ENCODE data around the gene IHH.

The IHH gene

DNA sequence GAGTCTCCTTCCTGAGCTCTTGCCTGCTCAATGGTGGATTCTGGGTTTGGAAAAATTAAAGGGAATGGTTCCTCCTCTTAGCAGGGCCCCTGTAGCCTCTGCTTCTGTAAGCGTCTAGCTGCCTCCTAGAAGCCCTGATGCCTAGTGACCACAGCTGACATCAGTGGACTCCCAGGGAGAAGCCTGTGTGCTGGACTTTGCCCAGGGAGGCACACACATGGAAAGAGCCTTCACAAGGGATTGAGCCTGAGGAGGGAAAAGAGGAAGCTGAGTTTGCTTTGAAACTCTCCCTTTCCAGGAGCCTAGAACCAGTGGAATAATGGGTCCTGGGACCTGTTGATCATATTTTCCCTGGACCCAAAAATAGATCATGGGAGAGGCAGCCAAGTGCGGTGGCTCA lies 18.0 kb downstream of the IHH start:
- H3K27ac ChIP-seq, result no peak overlapping the region
- TF ChIP-seq, protein P1, sequence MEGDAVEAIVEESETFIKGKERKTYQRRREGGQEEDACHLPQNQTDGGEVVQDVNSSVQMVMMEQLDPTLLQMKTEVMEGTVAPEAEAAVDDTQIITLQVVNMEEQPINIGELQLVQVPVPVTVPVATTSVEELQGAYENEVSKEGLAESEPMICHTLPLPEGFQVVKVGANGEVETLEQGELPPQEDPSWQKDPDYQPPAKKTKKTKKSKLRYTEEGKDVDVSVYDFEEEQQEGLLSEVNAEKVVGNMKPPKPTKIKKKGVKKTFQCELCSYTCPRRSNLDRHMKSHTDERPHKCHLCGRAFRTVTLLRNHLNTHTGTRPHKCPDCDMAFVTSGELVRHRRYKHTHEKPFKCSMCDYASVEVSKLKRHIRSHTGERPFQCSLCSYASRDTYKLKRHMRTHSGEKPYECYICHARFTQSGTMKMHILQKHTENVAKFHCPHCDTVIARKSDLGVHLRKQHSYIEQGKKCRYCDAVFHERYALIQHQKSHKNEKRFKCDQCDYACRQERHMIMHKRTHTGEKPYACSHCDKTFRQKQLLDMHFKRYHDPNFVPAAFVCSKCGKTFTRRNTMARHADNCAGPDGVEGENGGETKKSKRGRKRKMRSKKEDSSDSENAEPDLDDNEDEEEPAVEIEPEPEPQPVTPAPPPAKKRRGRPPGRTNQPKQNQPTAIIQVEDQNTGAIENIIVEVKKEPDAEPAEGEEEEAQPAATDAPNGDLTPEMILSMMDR (IDR thresholded peaks at IDR 0.05), result no peak
- peaks cover 98% of the 10 kb centered on the region for H3K27me3 ChIP-seq
- no peaks in the 10 kb centered on the region for H3K4me1 ChIP-seq (ENCODE audit: control insufficient read depth in 1 of 2, insufficient read depth in 1 of 2, low read depth in 1 of 2, low read length in 1 of 2)
- H3K9me3 ChIP-seq, result no peaks in the 10 kb centered on the region
- no peak overlapping the region for H3K4me3 ChIP-seq (ENCODE audit: low read depth in 1 of 2, low read length in 1 of 2)
- H3K36me3 ChIP-seq, result no peaks in the 10 kb centered on the region

DNA sequence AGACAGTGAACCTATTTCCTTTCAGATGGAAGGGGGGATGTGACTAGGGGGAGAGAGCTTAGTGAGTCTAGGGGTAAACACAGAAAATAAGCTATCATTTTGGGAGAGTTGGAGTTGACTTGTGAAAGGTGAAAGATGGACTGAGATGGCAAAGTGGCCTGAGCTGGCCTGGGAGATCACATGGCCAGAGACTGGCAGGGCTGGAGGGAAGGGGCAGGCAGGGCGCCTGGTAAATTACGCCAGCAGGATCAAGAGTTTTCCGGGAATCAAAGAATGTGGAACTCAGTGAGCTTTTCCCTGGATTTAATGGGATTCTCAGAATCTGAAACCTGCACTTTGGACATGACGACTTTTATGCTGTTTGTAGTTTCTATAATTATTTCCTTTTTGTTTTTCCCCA lies 18.6 kb downstream of the IHH start:
- Histone ChIP-seq H3K9me3 (no peaks in the 10 kb centered on the region), H3K4me1 (ENCODE audit: control insufficient read depth in 1 of 2, insufficient read depth in 1 of 2, low read depth in 1 of 2, low read length in 1 of 2) (no peaks in the 10 kb centered on the region), H3K27me3 (peaks cover 98% of the 10 kb centered on the region), H3K4me3 (ENCODE audit: low read depth in 1 of 2, low read length in 1 of 2) (no peak overlapping the region), H3K27ac (no peak overlapping the region), H3K36me3 (no peaks in the 10 kb centered on the region)
- TF ChIP-seq, protein P1 (IDR thresholded peaks at IDR 0.05), result no peak

DNA sequence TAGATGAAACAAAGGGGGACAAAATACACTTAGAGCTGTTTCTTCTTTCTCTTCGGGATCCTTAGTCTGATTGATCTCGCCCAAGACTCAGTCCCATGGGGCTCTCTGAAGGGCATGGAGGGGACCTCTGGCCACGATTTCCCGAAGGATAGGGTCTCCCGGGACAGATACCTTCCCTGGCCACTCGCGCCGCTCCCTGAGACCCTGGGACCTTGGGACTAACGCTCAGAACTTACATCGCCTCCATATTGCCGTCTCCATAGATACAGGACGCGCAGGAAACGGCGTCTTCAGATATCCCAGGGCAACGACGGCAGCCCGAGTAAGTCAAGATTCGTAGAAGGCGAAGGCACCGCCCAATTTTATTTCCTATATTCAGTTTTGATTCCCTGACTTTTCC lies 19.5 kb downstream of the IHH start, which contains the start of gene CFAP65:
TSS of gene CFAP65 (minus strand) at position 265 of the 400 bp plus-strand sequence. CDS start 2,468 bp downstream, outside the sequence.
- Histone ChIP-seq H3K27ac (no peak within 1 kb of the TSS), H3K4me3 (ENCODE audit: low read depth in 1 of 2, low read length in 1 of 2) (no peak within 1 kb of the TSS), H3K27me3 (peaks cover 98% of the 10 kb centered on the region), H3K4me1 (ENCODE audit: control insufficient read depth in 1 of 2, insufficient read depth in 1 of 2, low read depth in 1 of 2, low read length in 1 of 2) (no peaks in the 10 kb centered on the region), H3K9me3 (no peaks in the 10 kb centered on the region), H3K36me3 (no peaks in the 10 kb centered on the region)
- TF ChIP-seq, protein P1 (IDR thresholded peaks at IDR 0.05), result no peak

DNA sequence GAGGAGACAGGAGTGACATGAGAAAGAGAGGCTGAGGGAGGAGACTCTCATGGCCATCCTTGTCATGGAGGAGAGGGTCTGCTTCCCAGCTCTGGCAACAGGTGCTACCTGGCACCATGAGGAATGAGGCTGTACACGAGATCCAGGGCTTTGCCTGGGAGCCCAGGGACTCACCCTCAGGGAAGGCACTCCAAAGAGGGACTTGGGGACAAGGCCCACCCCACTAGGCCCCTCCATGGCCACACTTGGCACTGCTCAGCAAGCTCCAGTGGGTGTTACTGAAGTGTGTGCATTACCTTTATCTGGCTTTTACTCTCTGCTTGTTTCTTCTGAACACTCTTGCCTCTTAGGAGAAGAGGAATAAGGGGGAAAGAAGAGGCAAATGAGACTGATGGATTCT lies 22.1 kb downstream of the IHH start:
- Histone ChIP-seq H3K27ac (no peak overlapping the region), H3K4me3 (ENCODE audit: low read depth in 1 of 2, low read length in 1 of 2) (no peak overlapping the region), H3K36me3 (no peaks in the 10 kb centered on the region), H3K4me1 (ENCODE audit: control insufficient read depth in 1 of 2, insufficient read depth in 1 of 2, low read depth in 1 of 2, low read length in 1 of 2) (no peaks in the 10 kb centered on the region), H3K27me3 (peaks cover 100% of the 10 kb centered on the region), H3K9me3 (no peaks in the 10 kb centered on the region)
- TF ChIP-seq, protein P1 (IDR thresholded peaks at IDR 0.05), result no peak

DNA sequence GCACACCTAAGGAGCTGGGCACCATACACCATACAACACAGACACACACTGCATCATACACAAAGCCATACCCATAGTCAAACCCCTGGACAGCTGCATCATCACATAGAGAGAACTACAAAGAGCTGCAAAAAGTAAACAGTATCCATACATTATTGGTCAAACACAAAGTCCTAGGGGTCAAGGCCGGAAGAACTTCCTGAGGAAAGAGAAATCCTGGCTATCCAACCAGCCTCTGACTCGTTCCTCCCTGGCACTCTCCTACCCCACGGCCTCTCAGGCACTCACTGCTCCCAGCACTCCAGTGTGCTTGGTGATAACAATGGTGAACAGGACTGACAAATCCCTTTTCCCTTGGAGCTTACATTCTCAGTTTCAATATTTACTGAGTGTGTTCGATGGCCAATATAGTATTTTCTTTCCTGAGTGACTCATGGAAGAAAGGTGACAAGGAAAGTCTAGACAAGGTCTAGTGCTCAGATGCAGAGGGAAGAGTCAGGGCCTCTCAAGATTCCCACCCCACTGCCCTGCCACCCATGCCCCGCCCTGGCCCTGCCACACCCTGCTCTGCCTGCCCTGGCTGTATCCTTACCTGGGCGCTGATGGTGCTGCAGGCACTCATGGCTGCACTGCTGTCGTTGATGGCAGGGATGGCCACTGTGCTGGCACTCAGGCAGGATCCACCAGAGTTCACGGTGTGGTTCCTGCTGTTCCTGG lies 22.8 kb downstream of the IHH start:
- H3K4me3 ChIP-seq (ENCODE audit: low read depth in 1 of 2, low read length in 1 of 2), result no peak overlapping the region
- TF ChIP-seq, protein P1 (IDR thresholded peaks at IDR 0.05), result no peak
- H3K27ac ChIP-seq, result no peak overlapping the region
- H3K4me1 ChIP-seq (ENCODE audit: control insufficient read depth in 1 of 2, insufficient read depth in 1 of 2, low read depth in 1 of 2, low read length in 1 of 2), result no peaks in the 10 kb centered on the region
- no peaks in the 10 kb centered on the region for H3K36me3 ChIP-seq
- peaks cover 100% of the 10 kb centered on the region for H3K27me3 ChIP-seq
- H3K9me3 ChIP-seq, result no peaks in the 10 kb centered on the region

Data from neutrophil (primary cell).